Activated CD4-positive, CD25-positive, alpha-beta regulatory T cell treated with anti-CD3 and anti-CD28 coated beads, Interleukin-2, amount 50 U/mL, for 16 hours (primary cell): ENCODE measurements around the gene SNAPC4.

Experiments used
- DNase-seq: peaks from one replicate; pipeline ENCODE4 v3.0.0-alpha.2; 2020; ENCODE audit warnings: low read depth, low spot score

The SNAPC4 gene

DNA sequence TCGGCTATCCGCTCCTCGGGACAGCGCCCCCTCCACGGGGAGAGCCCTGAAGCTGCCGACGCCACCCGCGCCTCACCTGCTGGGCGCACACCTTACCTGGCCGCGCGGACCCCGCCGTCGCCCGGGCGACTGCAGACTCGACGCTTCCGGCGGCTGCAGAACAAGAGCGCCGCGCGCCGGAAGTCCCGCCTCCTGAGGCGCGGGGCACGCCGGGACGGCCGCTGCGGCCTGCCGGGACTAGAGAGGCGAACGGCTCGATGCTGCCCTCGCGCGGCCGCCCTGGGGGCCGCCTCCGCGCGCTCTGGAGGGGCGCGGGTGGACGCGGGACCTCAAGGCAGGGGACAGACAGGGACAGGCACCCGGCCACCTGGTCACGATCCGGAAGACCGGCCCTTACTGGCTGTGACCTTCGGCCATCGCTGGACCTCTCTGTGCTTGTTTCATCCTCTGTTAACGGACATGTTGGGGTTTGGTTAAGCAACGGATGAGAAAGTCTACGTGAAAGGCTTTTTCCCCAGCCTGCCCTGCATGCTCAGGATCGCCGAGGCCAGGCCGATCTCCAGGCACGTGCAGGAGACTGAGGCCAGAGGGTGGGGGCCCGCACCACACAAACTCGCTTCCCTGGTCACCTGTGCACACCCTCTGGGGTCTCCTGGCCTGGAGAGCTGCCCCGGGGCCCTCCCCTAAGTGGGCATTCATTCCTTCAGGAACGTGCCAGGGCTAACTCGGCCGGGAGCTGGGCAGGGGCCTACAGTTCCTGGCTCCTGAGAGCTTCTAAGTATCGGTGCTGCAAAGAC, at the start of gene SNAPC4:
Gene SNAPC4, minus strand, starts transcription at position 133 of the 797 bp plus-strand sequence. CDS start 1,742 bp downstream, outside the sequence.
- DNase-seq: peak; percentile 78

DNA sequence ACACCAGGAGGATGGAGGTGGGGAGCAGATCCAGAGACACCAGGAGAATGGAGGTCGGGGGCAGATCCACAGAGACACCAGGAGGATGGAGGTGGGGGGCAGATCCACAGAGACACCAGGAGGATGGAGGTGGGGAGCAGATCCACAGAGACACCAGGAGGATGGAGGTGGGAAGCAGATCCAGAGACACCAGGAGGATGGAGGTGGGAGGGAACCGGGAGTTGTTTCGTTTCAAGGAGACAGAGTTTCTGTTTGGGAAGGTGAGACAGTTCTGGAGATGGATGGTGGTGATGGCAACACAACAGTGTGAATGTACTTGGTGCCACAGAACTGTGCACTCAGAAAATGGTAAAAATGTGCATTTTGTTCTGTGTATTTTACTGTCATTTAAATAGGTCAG, 48.7 kb upstream of the SNAPC4 start:
- no peak for DNase-seq

GRCh38 chr9:136447173-136447778, 47.3 kb upstream of the SNAPC4 start:
- no peak for DNase-seq

GRCh38 chr9:136445799-136446198, 45.8 kb upstream of the SNAPC4 start:
- DNase-seq: no peak

- no peak for DNase-seq
These were observed 44.1 kb upstream of the SNAPC4 start for GRCh38 chr9:136444102-136444501.

DNA sequence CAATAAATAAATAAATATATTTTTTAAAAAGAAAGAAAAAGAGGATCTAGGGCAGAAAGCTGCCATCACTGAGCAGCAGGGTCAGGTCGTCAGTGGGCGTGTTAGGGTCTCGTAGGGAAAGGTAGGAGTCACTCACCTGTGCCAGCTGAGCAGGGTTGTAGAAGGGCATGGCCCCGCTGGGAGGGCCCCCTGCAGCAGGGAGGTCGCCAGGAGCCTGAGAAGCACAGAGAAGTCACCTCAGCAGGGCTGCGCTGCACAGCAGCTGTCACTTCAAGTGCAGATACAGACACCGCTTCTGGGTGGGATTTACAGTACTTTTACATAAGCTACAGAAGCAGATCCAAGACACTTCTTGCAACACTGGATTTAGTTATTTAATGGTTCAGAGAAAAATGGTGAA, 43.7 kb upstream of the SNAPC4 start:
- no peak for DNase-seq

- no peak for DNase-seq
These were observed 43.1 kb upstream of the SNAPC4 start for GRCh38 chr9:136443087-136443486.

DNA sequence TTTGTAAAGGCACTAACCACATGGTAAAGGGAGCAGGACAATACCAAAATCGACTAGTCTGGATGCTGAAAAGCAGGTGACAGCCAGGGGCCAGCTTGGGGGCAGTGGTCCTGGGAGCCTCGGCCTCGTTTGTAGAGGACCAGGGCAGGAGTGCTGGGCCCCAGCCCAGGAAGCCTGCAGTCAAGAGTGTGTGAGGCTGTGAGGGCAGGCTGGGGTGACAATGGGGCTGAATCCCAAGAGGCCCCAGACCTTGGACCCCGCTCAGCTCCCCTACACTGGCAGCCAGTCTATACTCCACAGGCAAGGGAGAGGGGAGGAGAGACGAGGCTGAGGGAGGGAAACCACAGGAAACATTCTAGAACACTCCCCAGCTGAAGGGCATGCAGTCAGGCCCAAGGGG, 42.3 kb upstream of the SNAPC4 start:
- DNase-seq: no peak

DNA sequence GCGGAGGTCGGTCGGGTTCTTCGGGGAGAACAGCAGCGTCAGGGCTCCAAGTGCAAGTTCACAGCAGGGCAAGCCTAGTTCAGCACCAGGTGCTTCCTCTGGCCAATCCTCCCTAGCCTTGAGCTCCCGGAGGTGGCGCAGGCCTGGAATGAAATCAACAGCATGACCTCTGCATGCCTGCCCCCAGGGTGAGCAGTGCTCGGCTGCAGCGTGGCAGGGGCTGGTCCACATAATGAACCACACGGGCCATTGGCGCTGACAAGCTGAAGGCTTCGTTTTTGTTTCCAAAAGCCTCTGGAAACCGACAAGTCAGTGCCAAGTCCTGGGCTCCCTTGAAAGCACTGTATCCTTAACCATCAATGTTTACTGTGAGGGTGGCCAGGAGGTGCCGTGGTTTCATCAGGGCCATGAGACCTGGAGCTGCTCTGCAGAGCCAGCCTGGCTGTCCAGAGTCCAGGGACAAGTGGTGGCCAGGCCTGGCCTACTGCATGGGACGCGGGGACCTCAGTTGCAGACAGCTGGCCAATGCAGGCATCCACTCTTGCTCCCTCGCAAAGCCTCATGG, 41.8 kb upstream of the SNAPC4 start:
- no peak for DNase-seq

DNA sequence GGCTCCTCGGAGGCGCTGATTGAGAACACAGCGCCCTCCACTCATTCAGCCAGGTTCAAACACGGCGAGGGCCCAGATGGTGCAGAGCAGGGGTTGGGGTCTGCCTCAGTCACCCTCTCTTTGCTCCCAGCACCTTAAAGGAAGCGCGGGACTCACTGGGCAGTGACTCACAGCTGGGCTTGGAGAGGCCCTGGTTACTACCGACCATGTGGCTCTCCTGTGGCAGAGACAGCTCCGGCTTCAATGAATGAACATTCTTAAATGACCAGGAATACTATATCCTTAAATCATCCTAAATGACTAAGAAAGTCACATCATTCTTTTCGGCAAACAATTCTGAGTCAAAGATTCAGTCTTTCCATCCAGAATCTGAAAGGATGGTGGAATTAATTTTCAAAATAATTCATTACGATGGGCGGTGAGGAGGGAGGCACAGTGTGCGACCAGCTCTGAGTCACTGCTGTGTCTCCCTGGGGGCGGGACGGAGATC, 41.3 kb upstream of the SNAPC4 start:
- DNase-seq: no peak

DNA sequence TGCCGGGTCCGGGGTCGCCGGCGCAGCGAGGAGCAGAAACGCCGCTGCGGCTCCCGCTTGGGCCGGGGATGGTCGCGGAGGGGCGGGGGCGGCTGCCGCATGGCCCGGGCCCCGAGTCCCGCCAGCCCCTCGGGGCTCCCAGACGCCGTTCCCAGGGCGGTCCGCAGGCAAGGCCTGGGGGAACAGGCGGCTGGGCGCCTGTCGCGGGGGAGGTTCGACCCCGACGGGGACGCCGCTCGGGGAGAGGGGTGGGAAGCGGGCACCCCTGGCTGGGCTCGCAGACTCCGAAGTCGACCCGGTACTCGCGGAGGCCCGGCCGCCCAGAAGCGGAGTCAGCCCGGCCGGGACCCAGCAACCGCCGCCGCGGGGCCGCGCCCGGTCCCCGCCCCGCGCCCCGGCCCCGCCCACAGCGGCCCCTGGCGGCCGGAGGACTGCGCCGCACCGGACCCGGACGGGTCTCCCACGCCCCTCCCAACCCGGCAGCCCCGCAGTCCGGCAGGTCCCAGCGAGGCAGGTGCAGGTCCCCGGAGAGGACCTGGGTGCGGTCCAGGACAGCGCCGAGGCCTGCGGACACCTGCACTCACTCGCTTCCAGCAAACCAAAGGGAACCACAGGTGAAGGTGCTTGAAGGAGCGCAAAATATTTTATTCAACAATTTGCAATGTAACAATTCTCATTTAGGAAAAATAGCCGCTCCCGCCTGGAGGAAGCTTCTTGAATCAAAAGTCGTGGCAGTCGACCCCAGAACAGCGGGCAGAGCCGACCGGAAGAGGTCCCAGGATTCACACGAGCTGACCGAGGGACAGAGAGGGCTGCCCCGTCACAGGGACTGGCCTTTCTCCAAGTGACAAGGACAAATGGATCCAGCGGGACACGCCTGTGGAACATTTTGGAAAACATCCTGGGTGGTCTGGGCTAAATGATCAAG, 39.8 kb upstream of the SNAPC4 start, which contains the start of gene INPP5E:
Gene INPP5E, minus strand, starts transcription at position 365 of the 928 bp plus-strand sequence. CDS start 426 bp downstream, outside the sequence.
- DNase-seq: peak; percentile 63

DNA sequence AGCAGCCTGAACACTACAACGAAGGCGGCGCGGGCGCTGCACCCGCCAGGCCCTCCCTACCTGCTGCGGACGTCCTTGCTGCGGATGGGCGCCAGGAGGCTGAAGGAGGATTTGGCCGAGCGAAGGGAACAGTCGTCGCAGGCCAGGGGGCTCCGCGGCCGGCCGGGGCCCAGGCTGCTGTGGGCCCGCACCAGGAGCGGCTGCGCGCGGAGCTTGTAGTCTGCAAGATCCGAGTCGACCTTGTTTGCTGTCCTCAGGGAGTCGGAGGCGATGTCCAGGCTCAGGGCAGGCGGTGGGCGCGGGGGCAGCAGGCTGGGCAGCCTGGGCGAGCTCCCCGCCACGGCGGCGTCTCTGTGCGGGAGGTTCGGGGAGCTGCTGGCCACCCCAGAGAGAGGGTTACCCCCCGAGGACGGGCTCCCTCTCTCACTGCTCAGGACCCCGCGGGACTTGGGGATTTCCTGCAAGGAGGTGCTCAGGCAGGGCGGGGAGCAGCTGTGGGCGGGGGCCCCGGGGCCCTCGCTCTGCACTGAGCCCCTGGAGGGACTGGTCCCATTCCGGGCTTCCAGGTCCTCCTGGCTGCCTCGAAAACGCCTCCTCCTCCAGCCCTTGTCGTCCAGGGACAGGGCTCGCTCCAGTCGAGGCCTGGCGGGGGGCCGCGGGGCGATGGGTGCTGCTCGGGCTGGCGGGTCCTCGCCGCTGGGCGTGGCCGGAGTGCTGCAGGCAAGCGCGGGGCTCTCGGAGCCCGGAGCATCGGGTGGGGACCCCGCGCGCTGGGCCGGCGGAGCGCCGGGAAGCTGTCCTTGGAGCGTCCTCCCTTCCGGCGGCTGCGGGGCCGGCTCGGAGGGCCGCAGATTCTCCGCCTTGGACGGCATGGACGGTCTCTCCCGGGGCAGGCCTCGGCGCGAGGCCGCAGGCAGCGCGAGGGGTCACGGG, 38.8 kb upstream of the SNAPC4 start:
- peak; percentile 43 for DNase-seq

DNA sequence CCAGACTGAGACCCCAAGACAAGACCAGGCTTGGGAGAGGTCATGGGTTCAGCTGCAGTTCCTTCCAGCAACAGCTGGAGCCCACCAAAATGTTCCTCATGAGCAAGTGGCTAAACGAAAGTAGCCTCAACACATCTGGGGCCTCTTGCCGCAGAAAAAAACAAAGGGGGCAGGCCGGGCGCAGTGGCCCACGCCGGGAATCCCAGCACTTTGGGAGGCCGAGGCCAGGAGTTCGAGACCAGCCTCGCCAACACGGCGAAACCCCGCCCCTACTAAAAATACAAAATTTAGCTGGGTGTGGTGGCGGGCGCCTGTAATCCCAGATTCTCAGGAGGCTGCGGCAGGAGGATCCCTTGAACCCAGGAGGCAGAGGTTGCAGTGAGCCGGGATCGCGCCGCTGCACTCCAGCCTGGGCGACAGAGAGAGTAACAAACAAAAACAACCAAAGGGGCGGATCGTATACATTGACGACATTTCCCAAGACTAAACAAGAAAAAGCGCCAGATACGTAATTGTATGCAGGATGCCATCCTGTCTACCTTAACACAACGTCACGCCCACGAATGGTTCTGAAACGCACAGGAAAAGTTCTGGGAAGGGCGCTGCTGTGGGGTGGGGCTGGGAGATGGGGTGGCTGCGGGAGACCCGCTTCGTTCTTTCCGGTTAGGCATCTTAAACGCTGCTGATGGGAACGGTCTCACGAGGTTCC, 38.0 kb upstream of the SNAPC4 start:
- DNase-seq: no peak

DNA sequence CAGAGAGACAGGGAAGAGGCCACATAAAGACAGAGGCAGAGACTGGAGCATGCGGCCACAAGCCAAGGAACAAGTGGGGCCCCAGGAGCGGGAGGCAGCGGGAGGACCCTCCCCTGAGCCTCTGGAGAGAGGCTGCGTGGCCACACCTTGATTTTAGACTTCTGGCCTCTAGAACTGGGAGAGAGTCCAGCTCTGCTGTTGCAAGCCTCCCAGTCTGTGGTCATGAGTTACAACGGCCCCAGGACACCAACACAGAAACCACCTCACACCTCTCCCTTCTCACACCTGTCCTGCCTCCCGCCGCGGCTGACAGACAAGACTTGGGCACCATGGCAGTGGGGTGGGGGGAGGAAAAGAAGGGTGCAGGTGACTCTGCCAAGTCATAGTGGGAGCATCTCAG, 37.5 kb upstream of the SNAPC4 start:
- no peak for DNase-seq

DNA sequence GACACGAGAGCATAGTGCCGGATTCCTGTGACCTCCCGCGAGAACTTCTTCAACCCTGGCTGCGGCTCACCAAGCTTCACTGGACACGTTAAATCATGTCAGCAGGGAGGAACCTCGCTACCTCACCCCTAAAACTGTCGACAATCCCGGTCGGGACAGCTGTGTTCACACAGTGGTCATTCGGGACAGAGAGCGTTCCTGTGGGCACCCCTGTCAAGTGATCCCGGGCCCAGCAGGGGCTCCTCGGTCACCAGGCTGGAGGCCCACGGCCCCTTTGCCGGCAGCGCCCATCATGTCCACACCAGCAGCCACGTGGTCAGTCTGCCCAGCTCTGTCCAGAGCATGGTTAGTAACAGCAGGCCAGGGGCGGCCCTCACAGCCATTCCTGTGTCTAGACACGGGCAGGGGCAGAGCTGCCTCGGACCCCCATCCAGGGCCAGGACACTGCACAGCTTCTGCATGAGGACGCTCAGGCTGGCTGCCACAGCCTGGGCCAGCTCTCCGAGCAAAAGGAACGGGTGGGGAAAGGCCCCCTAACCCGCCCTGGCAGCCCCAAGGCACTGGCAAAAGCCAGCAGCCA, 36.2 kb upstream of the SNAPC4 start:
- DNase-seq: no peak

- no peak for DNase-seq
These were observed 34.7 kb upstream of the SNAPC4 start for GRCh38 chr9:136434580-136435169.

DNA sequence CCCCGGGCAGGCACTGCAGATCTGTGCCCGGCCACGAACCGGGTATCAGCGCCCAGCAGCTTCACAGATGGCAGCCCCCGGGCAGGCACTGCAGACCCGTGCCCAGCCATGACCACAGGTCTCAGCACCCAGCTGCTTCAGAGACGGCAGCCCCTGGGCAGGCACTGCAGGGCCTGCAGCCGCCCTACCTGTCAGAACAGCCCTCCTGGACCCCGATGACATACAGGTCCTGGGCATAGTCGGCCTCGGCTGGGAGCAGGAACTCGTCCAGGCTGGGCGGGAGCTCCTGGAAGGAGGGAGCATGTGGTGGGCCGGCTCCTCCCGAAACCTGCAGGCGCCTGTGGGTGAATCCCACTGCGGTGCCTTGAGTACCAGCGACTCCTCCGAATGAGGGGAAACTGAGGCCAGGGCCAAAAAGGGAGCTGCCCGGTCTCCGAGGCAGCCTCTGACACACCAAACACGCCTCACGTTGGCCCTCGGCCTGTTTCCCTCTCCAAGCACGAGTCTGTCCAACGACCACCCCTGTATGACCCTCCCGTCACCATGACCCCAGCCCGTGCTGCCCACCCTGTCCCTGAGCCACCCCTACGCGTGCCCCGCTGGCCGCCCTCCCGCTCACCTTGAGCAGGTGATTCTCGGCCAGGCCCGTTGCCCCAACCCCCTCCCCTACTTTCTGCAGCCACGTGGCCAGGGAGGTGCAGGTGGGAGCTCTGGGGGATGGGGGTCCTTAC, 34.0 kb upstream of the SNAPC4 start:
- DNase-seq: no peak

GRCh38 chr9:136433043-136433715, 33.2 kb upstream of the SNAPC4 start:
- DNase-seq: no peak
